Right atrium auricular region (tissue), 2 donors: ENCODE measurements around the gene CR1. TPM values are rescaled to one million over a fixed set of nuclear protein-coding genes. Genes with fewer than 3 reads are reported as not detected.

Source experiments
- DNase-seq: peaks from one replicate; pipeline ENCODE4 v3.0.0-alpha.2; 2019; ENCODE audit warnings: low spot score
- H3K27ac ChIP-seq, 2 donors: fragments of 200-600 bp; sonication (generic); 1 replicate in 1 of 2; 2 replicates in 1 of 2; pipeline ENCODE4 v1.5.1; 2016 to 2019
- H3K27me3 ChIP-seq, 2 donors: fragments of 200-600 bp; sonication (generic); one replicate each; pipeline versions ENCODE4 v1.5.1 to v1.6.0; 2017 to 2019
- H3K36me3 ChIP-seq: fragments of 200-600 bp; sonication (generic); one replicate; pipeline ENCODE4 v1.5.1; 2016
- H3K4me1 ChIP-seq, 2 donors: fragments of 200-600 bp; sonication (generic); one replicate each; pipeline versions ENCODE4 v1.5.1 to v1.6.0; 2017 to 2019
- H3K4me3 ChIP-seq, 2 donors: fragments of 200-600 bp; sonication (generic); 1 replicate in 1 of 2; 2 replicates in 1 of 2; pipeline ENCODE4 v1.5.1; 2017 to 2019; ENCODE audit warnings: mild to moderate bottlenecking in 1 of 2, moderate library complexity in 1 of 2
- H3K9me3 ChIP-seq, 2 donors: fragments of 200-600 bp; sonication (generic); one replicate each; pipeline ENCODE4 v1.5.1; 2019
- total RNA-seq, 2 donors: library from RNA; depleted of rRNA; stranded (reverse); fragments of >200 nt; gene quantifications; one replicate each; pipeline ENCODE4 v1.1.0, GENCODE V29; 2016
- TF ChIP-seq, protein P1 (sequence below), 2 donors: fragments of 200-600 bp; sonication (generic); IDR thresholded peaks; one replicate each; pipeline ENCODE4 v1.5.1; 2019; ENCODE audit warnings: antibody characterized with exemption in 2 of 2

The CR1 gene
- total RNA-seq, 2 donors from 2014 or later, result 0.59 to 1.8 TPM

DNA sequence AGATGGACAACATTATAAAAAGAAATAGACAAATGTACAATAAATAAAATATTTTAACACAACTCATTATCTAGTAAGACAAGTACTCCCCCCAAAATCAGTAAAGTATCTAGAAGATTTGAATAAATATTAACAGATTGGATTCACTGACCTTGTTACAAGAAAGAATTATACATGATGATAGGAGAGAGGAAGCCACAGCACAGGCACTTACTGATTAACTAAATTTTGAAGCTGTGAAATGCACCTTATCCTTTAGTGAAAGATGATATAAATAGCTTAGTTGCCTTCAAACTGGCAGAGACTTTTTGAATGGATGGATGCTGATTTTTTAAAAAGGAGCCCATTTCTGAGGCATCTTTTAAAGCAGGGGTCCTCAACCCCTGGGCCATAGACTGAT, 8.5 kb downstream of the CR1 start:
- no peaks in the 10 kb centered on the region for H3K27me3 ChIP-seq
- no peaks in the 10 kb centered on the region for H3K4me1 ChIP-seq
- TF ChIP-seq, protein P1, sequence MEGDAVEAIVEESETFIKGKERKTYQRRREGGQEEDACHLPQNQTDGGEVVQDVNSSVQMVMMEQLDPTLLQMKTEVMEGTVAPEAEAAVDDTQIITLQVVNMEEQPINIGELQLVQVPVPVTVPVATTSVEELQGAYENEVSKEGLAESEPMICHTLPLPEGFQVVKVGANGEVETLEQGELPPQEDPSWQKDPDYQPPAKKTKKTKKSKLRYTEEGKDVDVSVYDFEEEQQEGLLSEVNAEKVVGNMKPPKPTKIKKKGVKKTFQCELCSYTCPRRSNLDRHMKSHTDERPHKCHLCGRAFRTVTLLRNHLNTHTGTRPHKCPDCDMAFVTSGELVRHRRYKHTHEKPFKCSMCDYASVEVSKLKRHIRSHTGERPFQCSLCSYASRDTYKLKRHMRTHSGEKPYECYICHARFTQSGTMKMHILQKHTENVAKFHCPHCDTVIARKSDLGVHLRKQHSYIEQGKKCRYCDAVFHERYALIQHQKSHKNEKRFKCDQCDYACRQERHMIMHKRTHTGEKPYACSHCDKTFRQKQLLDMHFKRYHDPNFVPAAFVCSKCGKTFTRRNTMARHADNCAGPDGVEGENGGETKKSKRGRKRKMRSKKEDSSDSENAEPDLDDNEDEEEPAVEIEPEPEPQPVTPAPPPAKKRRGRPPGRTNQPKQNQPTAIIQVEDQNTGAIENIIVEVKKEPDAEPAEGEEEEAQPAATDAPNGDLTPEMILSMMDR (IDR thresholded peaks at IDR 0.05), result no peak
- DNase-seq, result no peak
- H3K4me3 ChIP-seq, result no peak overlapping the region
- H3K9me3 ChIP-seq, result no peaks in the 10 kb centered on the region
- no peaks in the 10 kb centered on the region for H3K36me3 ChIP-seq
- H3K27ac ChIP-seq, result no peak overlapping the region

GRCh38 chr1:207510444-207510843, 14.5 kb downstream of the CR1 start:
- no peaks in the 10 kb centered on the region for H3K9me3 ChIP-seq
- no peak overlapping the region for H3K27ac ChIP-seq
- H3K4me3 ChIP-seq, result no peak overlapping the region
- TF ChIP-seq, protein P1 (IDR thresholded peaks at IDR 0.05), result no peak
- no peaks in the 10 kb centered on the region for H3K4me1 ChIP-seq
- H3K36me3 ChIP-seq, result no peaks in the 10 kb centered on the region
- DNase-seq, result no peak
- H3K27me3 ChIP-seq, result no peaks in the 10 kb centered on the region

DNA sequence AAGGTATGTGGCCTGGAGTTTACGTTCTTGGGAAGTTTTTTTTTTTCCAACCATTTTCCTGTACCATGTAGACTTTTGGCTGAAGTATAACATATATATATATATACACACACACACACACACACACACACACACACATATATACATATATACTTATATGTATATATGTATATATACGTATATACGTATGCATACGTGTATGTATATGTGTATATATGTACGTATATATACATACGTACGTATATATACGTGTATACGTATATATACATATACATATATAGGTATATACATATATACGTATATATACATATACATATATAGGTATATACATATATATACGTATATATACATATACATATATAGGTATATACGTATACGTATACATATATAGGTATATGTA, 18.9 kb downstream of the CR1 start:
- no peaks in the 10 kb centered on the region for H3K4me1 ChIP-seq
- TF ChIP-seq, protein P1 (IDR thresholded peaks at IDR 0.05), result no peak

DNA sequence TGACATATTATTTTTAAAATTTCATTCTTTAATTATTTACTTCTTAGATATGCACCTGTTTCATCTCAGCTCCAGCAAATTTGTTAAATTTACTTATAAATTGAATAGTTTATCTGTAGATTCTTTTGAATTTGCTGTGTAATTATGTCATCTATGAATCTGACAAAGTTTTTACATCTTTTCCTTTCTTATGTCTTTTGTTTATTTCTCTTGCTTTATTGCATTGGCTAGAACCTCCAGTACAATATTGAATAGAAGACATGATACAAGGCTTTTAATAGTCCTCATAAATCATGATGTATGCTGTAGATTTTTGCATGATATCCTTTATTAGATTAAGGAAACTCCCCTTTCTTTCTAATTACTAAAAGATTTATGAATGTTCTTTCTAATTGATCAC, 20.8 kb downstream of the CR1 start:
- Histone ChIP-seq H3K4me3 (no peak overlapping the region), H3K27ac (no peak overlapping the region), H3K4me1 (no peaks in the 10 kb centered on the region), H3K9me3 (no peaks in the 10 kb centered on the region), H3K27me3 (no peaks in the 10 kb centered on the region), H3K36me3 (no peaks in the 10 kb centered on the region)
- TF ChIP-seq, protein P1 (IDR thresholded peaks at IDR 0.05), result no peak
- no peak for DNase-seq

More for the DNA sequence above, 18.9 kb downstream of the CR1 start:
- Histone ChIP-seq H3K9me3 (no peaks in the 10 kb centered on the region), H3K27ac (no peak overlapping the region), H3K27me3 (no peaks in the 10 kb centered on the region), H3K4me3 (no peak overlapping the region), H3K36me3 (no peaks in the 10 kb centered on the region)
- DNase-seq, result no peak

- Histone ChIP-seq H3K36me3 (no peaks in the 10 kb centered on the region), H3K9me3 (no peaks in the 10 kb centered on the region), H3K27ac (no peak overlapping the region), H3K4me3 (no peak overlapping the region), H3K27me3 (no peaks in the 10 kb centered on the region), H3K4me1 (no peaks in the 10 kb centered on the region)
- TF ChIP-seq, protein P1 (IDR thresholded peaks at IDR 0.05), result no peak
- DNase-seq, result no peak
Measured at GRCh38 chr1:207518608-207519236, 22.8 kb downstream of the CR1 start.
